ENCODE measurements around the gene FGF1. TPM values are rescaled to one million over a fixed set of nuclear protein-coding genes. Genes with fewer than 3 reads are reported as not detected.

FGF1 gene
- total RNA-seq, 2 experiments from 2014 or later: not detected

DNA sequence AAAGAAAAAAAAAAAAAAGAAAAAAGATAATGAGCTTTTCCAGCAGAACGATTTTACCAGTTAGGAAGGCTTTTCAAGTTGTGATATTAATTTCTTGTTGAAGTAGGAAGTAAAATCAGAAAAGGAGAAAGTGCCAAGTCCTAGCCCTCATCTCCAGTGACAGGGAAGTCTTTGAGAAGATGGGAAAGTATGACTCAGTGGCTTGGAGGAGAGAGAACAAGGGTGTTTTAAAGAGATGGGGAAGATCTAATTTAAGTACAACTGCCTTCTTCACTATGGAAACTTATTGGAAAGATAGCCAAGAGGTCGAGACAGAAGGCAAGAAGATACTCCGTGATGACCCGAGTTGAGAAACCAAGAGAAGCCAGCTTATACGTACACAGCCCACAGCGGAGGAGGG, 22.6 kb downstream of the FGF1 start:
- CTCF ChIA-PET: interaction anchor here (1.3 kb wide), 1 partner anchor 217 kb away, joined by 3 read pairs; no protein-coding TSS in a partner anchor
- no peak for DNase-seq
- intact Hi-C loops (cut with micrococcal nuclease): no loop called here
- no peak overlapping the region for H3K4me3 Mint-ChIP-seq
- no peak overlapping the region for H3K27ac Mint-ChIP-seq
- H3K4me1 Mint-ChIP-seq (ENCODE audit: low read depth): no peaks in the 10 kb centered on the region
- no peaks in the 10 kb centered on the region for H3K27me3 Mint-ChIP-seq (ENCODE audit: low read depth)
- H3K36me3 Mint-ChIP-seq (ENCODE audit: low read depth): no peaks in the 10 kb centered on the region
- no peaks in the 10 kb centered on the region for H3K9me3 Mint-ChIP-seq

DNA sequence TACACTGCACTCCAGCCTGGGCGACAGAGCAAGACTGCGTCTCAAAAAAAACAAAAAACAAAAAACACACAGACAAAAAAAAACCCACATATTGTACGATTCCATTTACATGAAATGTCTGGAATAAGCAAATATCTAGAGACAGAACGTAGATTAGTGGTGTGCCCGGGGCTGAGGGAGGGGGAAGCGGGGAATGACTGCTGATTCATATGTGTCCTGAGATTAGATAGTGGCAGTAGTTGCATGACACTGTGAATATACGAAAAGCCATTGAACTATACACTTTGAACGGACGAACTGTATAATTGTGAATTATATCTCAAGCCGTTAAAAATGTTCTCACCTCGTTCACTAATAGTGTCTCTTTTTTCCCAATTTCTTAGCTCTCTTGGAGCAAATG, 23.9 kb downstream of the FGF1 start:
- DNase-seq: no peak
- Mint-ChIP-seq H3K9me3 (no peaks in the 10 kb centered on the region), H3K27me3 (ENCODE audit: low read depth) (no peaks in the 10 kb centered on the region), H3K4me1 (ENCODE audit: low read depth) (no peaks in the 10 kb centered on the region), H3K4me3 (no peak overlapping the region), H3K27ac (no peak overlapping the region), H3K36me3 (ENCODE audit: low read depth) (no peaks in the 10 kb centered on the region)
- intact Hi-C loops (cut with micrococcal nuclease): no loop called here
- CTCF ChIA-PET: interaction anchor here (0.7 to 5.3 kb wide), 3 partner anchors 10 to 51 kb away, joined by 3 to 25 read pairs (median 4); no protein-coding TSS in a partner anchor

DNA sequence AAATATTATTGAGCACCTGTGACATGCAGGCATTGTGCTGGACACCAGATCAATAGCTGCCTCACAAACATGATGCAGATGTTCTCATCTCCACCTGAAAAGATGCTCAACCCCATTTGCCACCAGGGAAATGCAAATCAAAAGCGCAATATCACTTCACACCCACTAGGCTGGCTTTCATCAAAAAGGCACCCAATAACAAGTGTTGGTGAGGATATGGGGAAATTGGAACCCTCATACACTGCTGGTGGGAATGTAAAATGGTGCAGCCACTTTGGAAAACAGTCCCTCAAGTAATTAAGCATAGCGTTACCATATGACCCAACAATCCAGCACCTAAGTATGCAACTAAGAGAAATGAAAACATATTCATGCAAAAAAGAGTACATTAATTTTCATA, 24.7 kb downstream of the FGF1 start:
- no peak overlapping the region for H3K4me3 Mint-ChIP-seq
- no peaks in the 10 kb centered on the region for H3K27me3 Mint-ChIP-seq (ENCODE audit: low read depth)
- no peak overlapping the region for H3K27ac Mint-ChIP-seq
- intact Hi-C loops (cut with micrococcal nuclease): no loop called here
- H3K36me3 Mint-ChIP-seq (ENCODE audit: low read depth): no peaks in the 10 kb centered on the region
- CTCF ChIA-PET: interaction anchor here (5.3 kb wide), 1 partner anchor 38 kb away, joined by 25 read pairs; no protein-coding TSS in a partner anchor
- no peak for DNase-seq
- no peaks in the 10 kb centered on the region for H3K9me3 Mint-ChIP-seq
- no peaks in the 10 kb centered on the region for H3K4me1 Mint-ChIP-seq (ENCODE audit: low read depth)

DNA sequence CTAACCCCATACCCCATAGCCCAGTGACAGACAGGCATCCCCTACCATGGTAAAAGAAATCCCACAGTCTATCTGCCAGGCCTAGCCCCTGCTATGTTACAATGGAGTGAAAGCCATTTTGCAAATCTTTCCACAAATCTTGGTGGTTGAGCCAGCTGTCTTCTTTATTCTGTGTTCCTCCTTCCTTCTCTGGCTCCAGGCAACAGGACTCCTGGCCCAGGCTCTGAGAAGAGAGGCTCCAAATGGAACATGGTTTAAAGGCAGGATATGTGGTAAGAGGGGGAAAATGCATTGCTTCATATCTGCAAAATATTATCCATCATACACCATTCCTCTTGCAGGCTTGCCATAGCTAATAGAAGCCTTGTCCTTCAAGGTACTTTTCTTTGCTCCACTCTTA, 25.2 kb downstream of the FGF1 start:
- no peak for DNase-seq
- H3K27me3 Mint-ChIP-seq (ENCODE audit: low read depth): no peaks in the 10 kb centered on the region
- no peak overlapping the region for H3K27ac Mint-ChIP-seq
- no peaks in the 10 kb centered on the region for H3K36me3 Mint-ChIP-seq (ENCODE audit: low read depth)
- H3K4me1 Mint-ChIP-seq (ENCODE audit: low read depth): no peaks in the 10 kb centered on the region
- CTCF ChIA-PET: interaction anchor here (1.0 to 5.3 kb wide), 2 partner anchors 38 to 49 kb away, joined by 3 to 25 read pairs; no protein-coding TSS in a partner anchor
- no peaks in the 10 kb centered on the region for H3K9me3 Mint-ChIP-seq
- no peak overlapping the region for H3K4me3 Mint-ChIP-seq
- intact Hi-C loops (cut with micrococcal nuclease): no loop called here

DNA sequence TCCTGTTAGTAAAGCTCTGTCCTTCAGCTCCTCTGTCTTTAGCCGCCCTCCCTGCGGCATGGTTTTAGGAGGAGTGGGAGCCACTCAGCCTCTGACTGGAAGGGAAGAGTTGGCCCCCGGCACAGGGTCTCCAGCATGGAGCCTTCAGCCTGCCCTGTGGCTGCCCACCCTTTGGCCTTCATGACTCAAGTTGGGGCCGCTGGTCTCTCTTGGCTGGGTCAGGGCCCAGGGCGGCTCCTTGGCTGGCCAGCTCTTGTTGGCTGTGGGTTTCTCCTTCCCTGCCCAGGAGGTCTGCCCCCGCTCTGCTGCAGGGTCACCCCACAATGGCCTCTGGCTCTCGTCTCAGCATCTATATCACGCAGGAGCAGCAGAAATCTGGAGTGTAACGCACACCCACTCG, 25.7 kb downstream of the FGF1 start:
- Mint-ChIP-seq H3K27me3 (ENCODE audit: low read depth) (peaks cover 4% of the 10 kb centered on the region), H3K4me1 (ENCODE audit: low read depth) (no peaks in the 10 kb centered on the region), H3K36me3 (ENCODE audit: low read depth) (no peaks in the 10 kb centered on the region), H3K4me3 (no peak overlapping the region), H3K27ac (no peak overlapping the region), H3K9me3 (no peaks in the 10 kb centered on the region)
- intact Hi-C loops (cut with micrococcal nuclease): no loop called here
- no peak for DNase-seq
- CTCF ChIA-PET: interaction anchor here (0.7 to 5.3 kb wide), 4 partner anchors 39 to 228 kb away, joined by 3 to 25 read pairs (median 4); no protein-coding TSS in a partner anchor

DNA sequence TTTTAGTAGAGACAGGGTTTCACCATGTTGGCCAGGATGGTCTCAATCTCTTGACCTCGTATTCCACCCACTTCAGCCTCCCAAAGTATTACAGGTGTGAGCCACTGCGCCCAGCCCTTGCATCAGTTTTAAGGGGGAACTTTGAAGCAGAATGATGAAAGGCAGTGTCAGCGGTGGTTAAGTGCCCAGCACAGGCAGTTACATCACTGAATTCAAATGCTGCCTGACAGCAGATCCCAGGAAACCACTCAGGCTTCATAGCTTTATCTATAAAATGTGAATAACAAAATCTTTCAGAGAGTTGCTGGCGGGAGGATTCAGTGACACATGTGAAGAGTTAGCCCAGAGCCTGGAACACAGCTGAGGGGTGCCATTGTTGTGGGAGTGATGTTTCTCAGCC, 26.5 kb downstream of the FGF1 start:
- Mint-ChIP-seq H3K27me3 (ENCODE audit: low read depth) (peaks cover 5% of the 10 kb centered on the region), H3K9me3 (no peaks in the 10 kb centered on the region), H3K4me3 (no peak overlapping the region), H3K4me1 (ENCODE audit: low read depth) (no peaks in the 10 kb centered on the region), H3K27ac (no peak overlapping the region), H3K36me3 (ENCODE audit: low read depth) (no peaks in the 10 kb centered on the region)
- no peak for DNase-seq
- CTCF ChIA-PET: interaction anchor here (1.2 to 5.3 kb wide), 6 partner anchors 9 to 208 kb away, joined by 3 to 25 read pairs (median 6); no protein-coding TSS in a partner anchor
- intact Hi-C loops (cut with micrococcal nuclease): no loop called here

DNA sequence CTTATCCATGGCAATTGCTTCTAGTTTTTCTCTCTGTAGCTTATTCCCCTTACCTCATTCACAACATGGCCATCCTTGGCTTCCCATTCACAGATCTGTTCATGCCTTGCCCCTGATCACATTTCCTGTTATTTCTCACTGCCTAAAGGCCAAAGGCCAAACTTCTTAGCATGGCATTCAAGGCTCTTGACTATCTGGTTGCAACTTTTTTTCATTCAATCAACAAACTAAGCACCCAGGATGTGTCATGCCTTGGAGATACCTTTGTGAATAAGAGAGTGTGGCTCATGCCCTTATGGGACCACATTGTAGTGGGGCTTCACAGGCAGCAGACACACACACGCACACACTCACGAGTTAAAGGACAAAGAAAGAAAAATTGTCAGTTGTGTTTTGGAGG, 27.6 kb downstream of the FGF1 start:
- H3K4me1 Mint-ChIP-seq (ENCODE audit: low read depth): no peaks in the 10 kb centered on the region
- DNase-seq: no peak
- H3K36me3 Mint-ChIP-seq (ENCODE audit: low read depth): no peaks in the 10 kb centered on the region
- H3K9me3 Mint-ChIP-seq: no peaks in the 10 kb centered on the region
- H3K4me3 Mint-ChIP-seq: no peak overlapping the region
- CTCF ChIA-PET: interaction anchor here (0.6 to 5.3 kb wide), 6 partner anchors 8 to 240 kb away, joined by 3 to 25 read pairs (median 4); no protein-coding TSS in a partner anchor
- peaks cover 5% of the 10 kb centered on the region for H3K27me3 Mint-ChIP-seq (ENCODE audit: low read depth)
- intact Hi-C loops (cut with micrococcal nuclease): no loop called here
- no peak overlapping the region for H3K27ac Mint-ChIP-seq

DNA sequence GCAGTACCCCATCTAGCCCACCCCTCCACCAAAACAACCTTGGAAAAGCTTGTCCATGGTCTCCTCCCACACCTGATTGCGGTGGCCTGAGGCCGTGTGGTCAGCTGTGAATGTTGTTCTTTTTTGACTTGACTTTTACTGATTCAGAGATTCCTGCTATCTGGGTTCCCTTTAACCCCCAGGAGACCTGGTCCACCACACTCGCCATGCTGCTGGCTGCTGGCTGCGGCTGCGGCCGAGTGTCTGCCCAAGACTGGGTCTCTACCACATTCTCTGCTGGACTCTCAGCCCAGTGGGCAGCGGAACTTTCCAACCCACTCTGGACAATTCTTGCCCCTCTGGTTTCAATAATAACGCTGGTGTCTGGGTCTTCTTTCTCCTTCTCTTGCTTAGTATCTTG, 28.4 kb downstream of the FGF1 start:
- H3K36me3 Mint-ChIP-seq (ENCODE audit: low read depth): no peaks in the 10 kb centered on the region
- H3K9me3 Mint-ChIP-seq: no peaks in the 10 kb centered on the region
- CTCF ChIA-PET: interaction anchor here (0.7 to 5.3 kb wide), 4 partner anchors 29 to 1086 kb away, joined by 3 to 25 read pairs (median 4); partner anchors contain the start of gene FGF1
- no peak for DNase-seq
- H3K4me1 Mint-ChIP-seq (ENCODE audit: low read depth): no peaks in the 10 kb centered on the region
- H3K27me3 Mint-ChIP-seq (ENCODE audit: low read depth): peaks cover 5% of the 10 kb centered on the region
- intact Hi-C loops (cut with micrococcal nuclease): no loop called here
- H3K27ac Mint-ChIP-seq: no peak overlapping the region
- H3K4me3 Mint-ChIP-seq: no peak overlapping the region

DNA sequence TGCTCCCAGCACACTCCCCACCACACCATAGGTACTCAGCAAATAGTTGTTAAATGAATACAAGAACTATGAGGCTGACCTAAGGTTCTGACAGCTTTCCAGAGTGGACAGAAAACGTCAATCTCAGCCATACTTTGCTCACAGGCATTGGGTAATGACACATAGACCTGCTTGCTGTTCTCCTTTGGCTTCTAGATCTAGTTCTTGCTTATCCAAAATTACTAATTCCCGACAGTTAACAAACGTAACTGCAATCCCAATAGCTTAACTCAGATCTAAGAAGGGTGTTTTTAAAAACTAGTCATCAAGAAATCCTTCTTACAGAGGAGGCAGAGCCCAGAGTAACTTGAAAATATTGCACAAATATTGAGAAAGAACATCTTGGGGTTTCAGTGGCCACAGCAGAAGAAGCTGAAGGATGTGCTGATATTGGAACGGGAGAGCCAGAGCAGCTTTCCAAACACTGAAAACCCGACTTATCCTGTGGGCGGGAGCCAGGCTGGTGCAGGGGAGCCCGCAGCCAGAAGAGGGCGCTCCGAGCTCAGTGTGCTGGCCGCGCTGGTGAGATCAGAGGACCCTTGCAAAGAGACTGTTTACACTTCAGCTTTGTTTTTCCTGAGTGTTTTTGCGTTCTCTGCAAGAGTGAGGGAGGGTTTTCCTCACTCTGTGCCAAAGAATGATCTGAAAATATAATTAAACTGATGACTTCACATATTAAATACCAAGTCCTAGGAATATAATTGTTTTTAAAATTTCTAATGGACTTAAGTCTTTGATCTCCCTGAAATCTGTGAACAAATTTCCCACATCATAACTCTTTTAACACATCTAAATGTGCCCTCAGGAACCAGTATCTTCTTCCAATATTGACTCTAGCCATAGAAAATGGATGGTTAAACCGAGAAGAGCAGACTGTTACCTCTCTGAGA, 30.3 kb downstream of the FGF1 start:
- Mint-ChIP-seq H3K36me3 (ENCODE audit: low read depth) (no peaks in the 10 kb centered on the region), H3K4me1 (ENCODE audit: low read depth) (no peaks in the 10 kb centered on the region), H3K27ac (no peak overlapping the region), H3K4me3 (no peak overlapping the region), H3K9me3 (no peaks in the 10 kb centered on the region), H3K27me3 (ENCODE audit: low read depth) (peaks cover 5% of the 10 kb centered on the region)
- CTCF ChIA-PET: interaction anchor here (0.6 to 4.2 kb wide), 43 partner anchors 10 to 1050 kb away, joined by 3 to 59 read pairs (median 4); partner anchors contain the start of gene FGF1
- intact Hi-C loops (cut with micrococcal nuclease): loop anchor here (1.0 to 2.0 kb wide), 4 partner anchors 44 to 233 kb away; no protein-coding TSS in a partner anchor
- peak; percentile 77 for DNase-seq

DNA sequence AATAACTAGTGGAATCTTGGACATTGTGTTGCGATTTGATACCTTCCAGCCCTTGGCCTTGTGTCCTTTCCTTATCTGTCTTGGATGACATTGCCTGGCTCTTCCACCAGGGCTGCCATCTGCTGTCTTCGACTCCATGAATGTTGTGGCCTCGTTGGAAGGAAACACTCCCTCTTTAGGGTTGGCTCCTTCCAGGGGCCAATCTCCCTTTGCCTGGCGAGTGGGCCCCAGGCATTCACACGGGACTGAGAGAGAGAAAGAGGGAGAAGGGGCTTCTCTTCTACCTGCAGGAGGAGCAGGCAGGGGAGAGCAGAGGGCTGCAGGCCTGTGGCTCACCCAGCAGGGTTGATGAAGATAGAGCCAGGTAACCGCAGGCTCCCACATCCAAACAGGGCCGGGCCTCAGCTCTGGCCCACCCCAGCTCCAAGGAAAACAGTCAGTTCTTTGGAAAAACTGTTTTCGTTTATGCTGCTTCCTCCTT, 31.3 kb downstream of the FGF1 start:
- intact Hi-C loops (cut with micrococcal nuclease): loop anchor here (1.0 to 2.0 kb wide), 4 partner anchors 43 to 234 kb away; no protein-coding TSS in a partner anchor
- Mint-ChIP-seq H3K27me3 (ENCODE audit: low read depth) (peaks cover 5% of the 10 kb centered on the region), H3K9me3 (no peaks in the 10 kb centered on the region), H3K36me3 (ENCODE audit: low read depth) (no peaks in the 10 kb centered on the region), H3K4me1 (ENCODE audit: low read depth) (no peaks in the 10 kb centered on the region), H3K4me3 (no peak overlapping the region), H3K27ac (no peak overlapping the region)
- CTCF ChIA-PET: interaction anchor here (0.8 to 4.2 kb wide), 17 partner anchors 10 to 234 kb away, joined by 3 to 59 read pairs (median 5); no protein-coding TSS in a partner anchor
- DNase-seq: no peak

DNA sequence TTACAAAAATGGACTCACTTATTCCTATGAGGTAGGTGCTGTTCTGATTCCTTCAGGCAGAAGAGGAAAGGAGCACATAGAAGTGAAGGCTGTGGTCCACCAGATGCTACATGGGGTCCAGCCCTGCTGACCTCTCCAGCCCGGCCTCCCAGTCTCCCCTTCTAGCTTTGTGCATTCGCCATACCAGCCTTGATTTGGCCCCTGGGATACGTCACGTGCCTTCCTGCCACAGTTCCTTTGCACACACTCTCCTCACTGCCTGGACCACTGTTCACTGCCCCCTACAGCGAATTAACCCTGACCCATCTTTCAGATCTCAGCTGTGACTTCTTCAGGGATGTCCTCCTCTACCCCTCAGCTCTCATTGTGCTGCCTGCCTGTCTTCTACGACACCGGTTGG, 32.6 kb downstream of the FGF1 start:
- Mint-ChIP-seq H3K27ac (no peak overlapping the region), H3K4me3 (no peak overlapping the region), H3K36me3 (ENCODE audit: low read depth) (no peaks in the 10 kb centered on the region), H3K27me3 (ENCODE audit: low read depth) (peaks cover 5% of the 10 kb centered on the region), H3K4me1 (ENCODE audit: low read depth) (no peaks in the 10 kb centered on the region), H3K9me3 (no peaks in the 10 kb centered on the region)
- CTCF ChIA-PET: interaction anchor here (1.2 to 4.2 kb wide), 2 partner anchors 45 to 60 kb away, joined by 5 to 59 read pairs; no protein-coding TSS in a partner anchor
- intact Hi-C loops (cut with micrococcal nuclease): no loop called here
- DNase-seq: no peak

DNA sequence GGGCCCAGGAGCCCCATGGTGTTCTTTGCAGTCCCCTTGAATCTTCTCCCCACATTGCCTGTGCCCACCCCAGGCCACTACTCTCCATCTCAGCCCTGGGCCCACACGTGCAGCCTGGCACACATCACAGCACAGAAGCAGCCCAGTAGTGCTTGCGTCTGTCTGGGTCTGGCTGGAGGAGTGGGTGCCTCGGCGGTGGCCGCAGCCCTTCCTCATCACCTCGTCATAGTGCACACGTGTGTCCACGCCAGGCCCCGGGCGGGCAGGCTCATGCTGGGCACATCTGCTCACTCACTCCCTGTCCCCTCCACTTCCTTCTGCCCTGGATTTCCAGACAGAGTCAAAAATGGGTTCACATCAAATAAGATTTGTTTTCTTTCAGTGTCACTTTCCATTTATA, 33.3 kb downstream of the FGF1 start:
- no peak for DNase-seq
- Mint-ChIP-seq H3K27ac (no peak overlapping the region), H3K27me3 (ENCODE audit: low read depth) (peaks cover 5% of the 10 kb centered on the region), H3K4me3 (no peak overlapping the region), H3K4me1 (ENCODE audit: low read depth) (no peaks in the 10 kb centered on the region), H3K36me3 (ENCODE audit: low read depth) (no peaks in the 10 kb centered on the region), H3K9me3 (no peaks in the 10 kb centered on the region)
- CTCF ChIA-PET: interaction anchor here (4.2 kb wide), 1 partner anchor 45 kb away, joined by 59 read pairs; no protein-coding TSS in a partner anchor
- intact Hi-C loops (cut with micrococcal nuclease): no loop called here
